Upper lobe of right lung (tissue), 1 donor: ENCODE data around the gene ENPP6. TPM values are rescaled to one million over a fixed set of nuclear protein-coding genes. Genes with fewer than 3 reads are reported as not detected.
A peak's percentile ranks its signal among the peaks of the same experiment; 100 is the strongest.

Experiments
- ATAC-seq: fragments of 200-7000 bp; cut with Tn5 transposase; one replicate; pipeline ENCODE4 v1.9.1; 2020; ENCODE audit warnings: mild to moderate bottlenecking, moderate library complexity
- DNase-seq: peaks from one replicate; pipeline ENCODE4 v3.0.0-alpha.2; 2020
- H3K27ac ChIP-seq: fragments of 200-600 bp; one replicate; pipeline ENCODE4 v1.8.0; 2022
- H3K27me3 ChIP-seq: fragments of 200-600 bp; one replicate; pipeline ENCODE4 v1.8.0; 2022; ENCODE audit warnings: mild to moderate bottlenecking
- H3K36me3 ChIP-seq: fragments of 200-600 bp; one replicate; pipeline ENCODE4 v1.8.0; 2022
- H3K4me1 ChIP-seq: fragments of 200-600 bp; one replicate; pipeline ENCODE4 v1.8.0; 2022
- H3K4me3 ChIP-seq: fragments of 200-600 bp; one replicate; pipeline ENCODE4 v1.8.0; 2022; ENCODE audit warnings: mild to moderate bottlenecking
- H3K9me3 ChIP-seq: fragments of 200-600 bp; one replicate; pipeline ENCODE4 v1.8.0; 2022
- intact Hi-C: fragments of 100-400 bp; cut with DNase I; formaldehyde crosslinking; loops from one replicate; pipeline ENCODE4 v1.11.0; 2022
- total RNA-seq: library from RNA; stranded (reverse); fragmentation: NEBNext Ultra II Directional; extraction: Animal tissue kit (Norgen Biotek cat#: 25700); gene quantifications from one replicate; pipeline ENCODE4 v1.2.1, GENCODE V29; 2021
- TF ChIP-seq, protein P1 (sequence below): fragments of 200-600 bp; IDR thresholded peaks from one replicate; pipeline ENCODE4 v1.8.0; 2022; ENCODE audit warnings: antibody characterized with exemption
- donor health status: DM: no; HTN: yes; CAD: no; lungs with severe emphysema.

Gene ENPP6
- total RNA-seq, 1 donor from 2014 or later, result 0.12 TPM

DNA sequence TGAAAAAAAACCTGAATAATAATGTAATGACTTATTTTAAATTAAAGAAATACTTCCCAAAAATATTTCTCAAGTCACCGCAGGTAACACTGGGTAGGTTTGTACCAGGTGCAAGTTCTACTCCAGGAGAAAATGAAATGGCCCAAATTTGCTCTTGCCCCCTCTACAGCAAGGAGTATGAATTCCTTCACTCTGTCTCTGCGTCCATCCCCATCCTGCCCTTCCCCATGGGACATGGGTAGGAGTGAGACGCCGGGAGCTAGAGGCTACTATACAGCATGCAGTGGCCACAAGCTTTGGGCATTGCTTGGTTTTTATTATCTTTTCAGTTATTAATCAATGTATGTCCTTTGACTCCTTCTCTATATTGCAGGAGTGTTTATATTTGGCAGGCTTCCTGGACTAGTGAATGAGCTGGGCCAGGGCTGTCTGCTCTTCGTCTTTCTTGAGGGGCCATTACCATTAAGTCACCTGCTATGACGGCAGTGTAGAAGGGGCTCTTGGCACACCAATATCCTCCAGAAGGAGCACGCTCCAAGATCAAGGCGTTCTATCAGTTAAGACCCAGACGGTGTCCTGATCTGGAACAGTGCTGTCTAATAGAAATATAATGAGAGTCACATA is 149.6 kb downstream of the ENPP6 start:
- intact Hi-C loops, result no loop called here
- Histone ChIP-seq H3K4me1 (no peaks in the 10 kb centered on the region), H3K27me3 (no peaks in the 10 kb centered on the region), H3K9me3 (no peaks in the 10 kb centered on the region), H3K36me3 (no peaks in the 10 kb centered on the region), H3K27ac (no peak overlapping the region), H3K4me3 (no peak overlapping the region)
- TF ChIP-seq, protein P1, sequence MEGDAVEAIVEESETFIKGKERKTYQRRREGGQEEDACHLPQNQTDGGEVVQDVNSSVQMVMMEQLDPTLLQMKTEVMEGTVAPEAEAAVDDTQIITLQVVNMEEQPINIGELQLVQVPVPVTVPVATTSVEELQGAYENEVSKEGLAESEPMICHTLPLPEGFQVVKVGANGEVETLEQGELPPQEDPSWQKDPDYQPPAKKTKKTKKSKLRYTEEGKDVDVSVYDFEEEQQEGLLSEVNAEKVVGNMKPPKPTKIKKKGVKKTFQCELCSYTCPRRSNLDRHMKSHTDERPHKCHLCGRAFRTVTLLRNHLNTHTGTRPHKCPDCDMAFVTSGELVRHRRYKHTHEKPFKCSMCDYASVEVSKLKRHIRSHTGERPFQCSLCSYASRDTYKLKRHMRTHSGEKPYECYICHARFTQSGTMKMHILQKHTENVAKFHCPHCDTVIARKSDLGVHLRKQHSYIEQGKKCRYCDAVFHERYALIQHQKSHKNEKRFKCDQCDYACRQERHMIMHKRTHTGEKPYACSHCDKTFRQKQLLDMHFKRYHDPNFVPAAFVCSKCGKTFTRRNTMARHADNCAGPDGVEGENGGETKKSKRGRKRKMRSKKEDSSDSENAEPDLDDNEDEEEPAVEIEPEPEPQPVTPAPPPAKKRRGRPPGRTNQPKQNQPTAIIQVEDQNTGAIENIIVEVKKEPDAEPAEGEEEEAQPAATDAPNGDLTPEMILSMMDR, result no peak
- DNase-seq (no peak), ATAC-seq (no peak)

DNA sequence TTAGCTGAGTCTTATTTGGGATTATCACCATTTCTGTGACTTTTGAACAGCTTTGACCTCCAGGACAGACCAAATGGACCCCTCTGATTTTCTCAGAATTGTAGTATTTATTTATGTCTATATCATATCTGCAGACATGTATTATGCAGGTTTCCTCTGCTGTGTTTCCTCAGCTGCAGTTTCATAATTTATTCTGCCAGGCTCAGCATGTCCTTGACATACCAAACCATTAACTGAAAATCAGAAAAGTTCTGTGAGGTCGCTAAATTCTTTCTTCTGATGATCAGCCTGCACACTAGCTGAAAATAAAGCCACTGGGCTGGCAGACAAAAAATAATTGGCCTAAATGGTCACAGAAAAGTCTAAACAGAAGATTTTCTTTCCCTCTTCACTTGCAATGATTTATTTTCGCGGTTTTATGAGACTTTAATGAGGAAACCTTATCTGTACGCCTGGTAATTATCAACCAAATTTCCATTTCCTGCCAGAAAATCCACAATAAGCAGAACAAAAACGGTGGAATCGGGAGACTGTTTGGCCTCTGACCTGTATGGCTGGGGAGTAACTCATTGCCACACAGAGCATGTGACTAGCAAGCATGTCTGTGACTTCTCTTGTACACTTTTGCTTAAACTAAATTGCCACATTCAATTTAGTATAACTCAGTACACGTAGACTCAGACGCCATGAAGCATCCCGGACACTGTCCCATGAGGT is 150.9 kb downstream of the ENPP6 start:
- no peaks in the 10 kb centered on the region for H3K36me3 ChIP-seq
- no peaks in the 10 kb centered on the region for H3K4me1 ChIP-seq
- DNase-seq (no peak), ATAC-seq (peak; percentile 84)
- TF ChIP-seq, protein P1, result no peak
- H3K27ac ChIP-seq, result no peak overlapping the region
- H3K9me3 ChIP-seq, result no peaks in the 10 kb centered on the region
- intact Hi-C loops, result no loop called here
- H3K4me3 ChIP-seq, result no peak overlapping the region
- H3K27me3 ChIP-seq, result no peaks in the 10 kb centered on the region

DNA sequence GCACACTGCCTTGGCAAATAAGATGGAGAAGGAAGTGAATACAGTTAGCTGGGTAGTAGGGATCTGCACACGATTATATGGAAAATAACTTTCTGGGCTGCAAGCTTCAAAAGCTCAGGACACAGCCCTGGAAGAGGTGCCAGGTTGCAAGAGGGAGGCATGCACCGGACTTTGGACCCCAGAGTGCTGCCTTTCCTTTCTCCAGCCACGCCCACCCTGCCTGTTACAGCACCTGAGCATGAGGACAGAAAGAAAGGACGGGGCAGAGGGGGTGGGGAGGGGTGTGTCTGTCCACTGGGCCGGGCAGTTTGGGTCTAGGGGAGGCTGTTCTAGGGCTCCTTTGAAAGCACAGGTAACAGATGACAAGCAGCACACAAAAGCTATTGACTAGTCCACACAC is 152.8 kb downstream of the ENPP6 start:
- Histone ChIP-seq H3K36me3 (no peaks in the 10 kb centered on the region), H3K27me3 (no peaks in the 10 kb centered on the region), H3K4me3 (no peak overlapping the region), H3K4me1 (no peaks in the 10 kb centered on the region), H3K27ac (no peak overlapping the region), H3K9me3 (no peaks in the 10 kb centered on the region)
- DNase-seq (no peak), ATAC-seq (no peak)
- TF ChIP-seq, protein P1, result no peak
- intact Hi-C loops, result no loop called here

DNA sequence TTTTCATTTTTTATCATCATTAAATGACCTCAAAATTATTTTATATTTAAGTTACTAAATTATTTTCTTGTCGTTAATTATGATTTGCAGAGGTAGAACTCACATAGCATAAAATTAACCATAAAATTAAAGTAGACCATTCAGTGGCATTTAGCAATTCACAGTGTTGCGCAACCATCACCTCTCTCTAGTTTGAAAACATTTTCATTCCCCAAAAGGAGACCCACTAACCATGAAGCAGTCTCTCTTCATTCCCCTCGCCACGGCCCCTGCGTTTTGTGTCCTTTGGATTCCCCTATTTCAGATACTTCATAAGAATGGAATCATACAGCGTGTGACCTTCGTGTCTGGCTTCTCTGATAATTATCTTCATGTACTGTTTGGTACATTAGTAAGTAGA is 154.9 kb downstream of the ENPP6 start:
- Histone ChIP-seq H3K27ac (no peak overlapping the region), H3K36me3 (no peaks in the 10 kb centered on the region), H3K9me3 (no peaks in the 10 kb centered on the region), H3K4me1 (no peaks in the 10 kb centered on the region), H3K27me3 (no peaks in the 10 kb centered on the region), H3K4me3 (no peak overlapping the region)
- ATAC-seq (no peak), DNase-seq (no peak)
- TF ChIP-seq, protein P1, result no peak
- intact Hi-C loops, result no loop called here

DNA sequence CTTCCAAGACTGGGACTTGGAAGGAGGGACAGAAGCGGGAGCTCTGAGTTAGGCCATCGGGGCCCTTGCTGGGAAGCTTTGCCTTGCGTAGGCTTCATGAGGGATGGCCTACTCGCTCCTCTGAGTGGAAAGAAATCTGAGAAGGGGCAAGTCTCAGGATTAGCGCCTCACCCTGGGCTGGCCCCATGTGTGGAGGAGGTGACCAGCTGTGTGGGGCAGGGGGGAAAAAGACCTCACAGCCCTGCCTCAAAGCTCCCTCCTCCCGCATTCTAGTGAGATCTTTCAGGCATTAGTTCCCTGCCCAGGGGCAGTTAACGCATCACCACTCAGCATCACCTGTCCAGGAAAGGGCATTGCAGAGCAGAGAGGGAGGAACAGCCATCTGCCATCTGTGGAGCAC is 156.1 kb downstream of the ENPP6 start:
- intact Hi-C loops, result no loop called here
- TF ChIP-seq, protein P1, result no peak
- DNase-seq (no peak), ATAC-seq (no peak)
- H3K9me3 ChIP-seq, result no peaks in the 10 kb centered on the region
- no peaks in the 10 kb centered on the region for H3K4me1 ChIP-seq
- H3K27ac ChIP-seq, result no peak overlapping the region
- H3K27me3 ChIP-seq, result no peaks in the 10 kb centered on the region
- H3K4me3 ChIP-seq, result no peak overlapping the region
- H3K36me3 ChIP-seq, result no peaks in the 10 kb centered on the region
